GM19463 (cell line): Measurements from ENCODE around the gene TECPR2.
"Not testable (repeated sequence)": the region's sequence is repeated elsewhere in the genome, so short reads cannot be mapped to it uniquely, and the experiment has no call there.

Source experiments
- ATAC-seq: cut with Tn5 transposase; IDR thresholded peaks from one replicate; pipeline ENCODE4 v1.9.1; 2021; ENCODE audit warnings: mild to moderate bottlenecking, moderate library complexity; ENCODE audit not compliant: unreplicated experiment

Gene TECPR2

DNA sequence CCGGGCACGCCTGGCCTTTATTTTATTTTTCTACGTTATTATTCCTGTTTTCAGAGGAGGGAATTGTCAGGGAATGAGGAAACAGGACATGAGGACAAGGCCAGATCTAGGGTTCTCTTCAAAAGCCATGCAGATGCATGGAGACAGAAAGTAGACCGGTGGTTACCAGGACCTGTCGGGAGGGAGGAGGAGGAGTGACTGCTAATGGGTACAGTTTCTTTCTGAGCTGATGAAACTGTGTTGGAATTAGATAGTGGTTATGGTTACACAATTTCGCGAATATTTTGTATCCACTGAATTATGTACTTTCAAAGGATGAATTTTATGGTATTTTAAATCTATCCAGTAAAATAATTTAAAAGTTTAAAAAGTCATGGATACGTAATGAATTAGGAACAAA, 31.9 kb upstream of the TECPR2 start:
- no peak for ATAC-seq

- no peak for ATAC-seq
These were observed 29.4 kb upstream of the TECPR2 start for GRCh38 chr14:102333390-102333789.

DNA sequence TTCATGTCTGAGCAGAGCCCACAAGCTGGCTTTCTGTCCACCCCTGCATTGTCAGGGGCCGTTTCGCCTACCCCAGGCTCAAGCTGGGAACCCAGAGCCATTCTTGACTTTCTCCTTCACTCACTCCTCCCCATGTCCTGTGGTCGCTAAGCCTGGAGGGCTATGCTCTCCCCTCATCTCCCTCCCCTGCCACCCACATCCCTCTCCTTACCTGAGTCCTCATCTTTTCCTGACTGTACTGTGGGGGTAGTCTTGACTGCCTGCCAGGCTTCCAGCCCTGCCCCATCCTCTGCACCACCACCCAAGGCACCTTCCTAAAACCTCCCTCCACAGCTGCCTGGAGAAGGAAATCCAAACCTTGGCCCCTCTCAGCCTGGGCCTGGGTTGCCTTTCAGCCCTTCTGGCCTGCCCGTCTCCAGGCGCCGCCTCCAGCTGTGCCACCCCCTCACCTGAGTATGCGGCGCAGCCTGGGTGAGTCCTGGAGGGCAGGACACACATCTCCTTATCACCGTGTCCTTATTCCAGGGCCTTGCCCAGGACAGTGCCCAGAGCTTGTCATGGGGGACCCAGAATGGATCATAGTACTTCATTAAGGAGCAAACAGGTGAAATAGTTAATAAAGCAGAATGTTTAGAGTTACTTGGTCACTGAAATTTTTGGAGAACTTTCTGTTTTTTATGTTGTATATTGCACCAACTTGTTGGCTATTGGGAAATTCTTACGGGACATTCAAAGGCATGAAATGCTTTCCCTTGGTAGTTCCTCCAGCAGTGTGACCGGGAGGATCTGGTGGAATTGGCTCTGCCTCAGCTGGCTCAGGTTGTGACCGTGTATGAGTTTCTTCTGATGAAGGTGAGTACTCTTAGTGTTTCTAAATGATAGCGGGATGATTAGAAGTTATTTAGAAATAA, 28.7 kb upstream of the TECPR2 start:
- no peak for ATAC-seq

DNA sequence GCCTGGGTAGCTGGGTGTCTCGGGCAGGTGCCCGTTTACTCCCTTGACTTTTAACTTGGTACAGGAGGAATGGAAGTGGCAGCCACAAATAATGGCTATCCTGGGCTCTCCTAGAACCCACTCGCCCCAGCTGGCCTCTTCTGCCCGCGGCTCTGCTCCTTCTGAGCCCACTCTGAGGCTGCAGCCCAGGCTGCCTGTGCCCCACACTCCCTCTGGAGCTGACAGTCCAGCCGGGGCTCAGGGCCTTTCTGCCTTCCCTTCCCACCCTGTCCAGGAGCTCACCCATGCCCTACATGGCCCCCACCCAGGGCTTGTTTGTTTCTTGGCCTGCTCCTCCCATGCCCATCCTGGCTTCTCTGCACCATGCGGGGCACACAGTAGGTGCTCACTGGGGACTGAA, 27.6 kb upstream of the TECPR2 start:
- no peak for ATAC-seq

- no peak for ATAC-seq
These were observed 24.0 kb upstream of the TECPR2 start for GRCh38 chr14:102338724-102339123.

DNA sequence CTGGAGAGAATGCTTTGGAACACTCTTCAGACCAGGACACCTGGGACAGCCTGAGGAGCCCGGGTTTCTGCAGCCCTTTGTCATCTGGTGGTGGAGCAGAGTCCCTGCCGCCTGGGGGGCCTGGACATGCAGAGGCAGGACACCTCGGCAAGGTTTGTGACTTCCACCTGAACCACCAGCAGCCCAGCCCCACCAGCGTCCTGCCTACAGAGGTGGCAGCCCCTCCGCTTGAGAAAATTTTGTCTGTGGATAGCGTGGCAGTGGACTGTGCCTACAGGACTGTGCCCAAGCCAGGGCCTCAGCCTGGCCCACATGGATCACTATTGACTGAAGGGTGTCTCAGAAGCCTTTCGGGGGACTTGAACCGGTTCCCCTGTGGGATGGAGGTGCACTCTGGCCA, 21.2 kb upstream of the TECPR2 start:
- no peak for ATAC-seq

- ATAC-seq: no peak
These were observed 20.5 kb upstream of the TECPR2 start for GRCh38 chr14:102342238-102342637.

DNA sequence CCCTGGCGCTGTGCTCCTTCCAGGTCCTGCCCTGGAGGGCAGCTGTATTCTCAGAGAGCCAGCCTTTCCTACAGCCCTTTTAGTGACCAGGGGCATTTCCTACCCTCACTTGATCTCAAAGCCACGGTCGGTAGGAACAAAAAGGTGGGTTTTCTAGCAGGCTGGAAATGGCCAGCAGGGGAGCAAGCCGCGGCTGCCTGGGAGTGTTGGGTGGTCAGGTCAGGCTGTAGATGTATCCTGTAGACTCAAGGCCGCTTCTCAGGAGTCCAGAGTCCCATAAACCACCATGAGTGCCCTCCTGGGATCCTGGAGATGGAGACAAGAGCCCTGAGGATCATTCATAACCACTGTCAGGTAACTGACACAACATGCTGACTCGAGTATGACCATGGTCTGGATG, 18.7 kb upstream of the TECPR2 start:
- no peak for ATAC-seq

DNA sequence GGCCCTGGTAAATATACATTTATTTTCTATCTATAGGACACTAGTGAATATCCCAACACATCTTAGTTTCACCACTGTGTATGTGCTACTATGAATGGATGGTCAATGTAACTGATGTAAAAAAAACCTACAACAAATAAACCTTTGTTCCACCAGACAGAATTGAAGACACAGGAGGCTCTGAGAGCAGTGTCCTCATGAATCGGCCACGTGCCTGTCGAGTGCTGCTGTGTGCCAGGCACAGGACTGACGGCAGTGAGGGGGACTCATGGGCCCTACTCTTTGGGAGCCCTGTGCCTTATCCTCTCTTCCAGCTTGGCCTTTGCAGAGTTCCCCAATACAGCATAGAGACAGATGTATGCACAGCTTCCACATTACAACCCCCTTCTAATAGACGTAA, 18.3 kb upstream of the TECPR2 start:
- ATAC-seq: no peak

GRCh38 chr14:102345232-102345631, 17.5 kb upstream of the TECPR2 start:
- no peak for ATAC-seq

DNA sequence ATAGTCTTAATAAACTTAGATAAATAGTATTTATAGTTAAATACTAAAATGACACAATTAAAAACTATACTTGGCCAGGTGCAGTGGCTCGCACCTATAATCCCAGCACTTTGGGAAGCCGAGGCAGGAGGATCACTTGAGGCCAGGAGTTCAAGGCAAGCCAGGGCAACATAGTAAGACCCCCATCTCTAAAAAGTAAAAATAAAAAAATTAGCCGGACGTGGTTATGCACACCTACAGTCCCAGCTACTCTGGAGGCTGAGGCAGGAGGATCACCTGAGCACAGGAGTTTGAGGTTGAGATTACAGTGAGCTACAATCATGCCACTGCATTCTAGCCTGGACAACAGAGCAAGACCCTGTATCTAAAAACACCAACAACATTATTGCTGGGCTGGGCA, 16.1 kb upstream of the TECPR2 start:
- no peak for ATAC-seq

GRCh38 chr14:102348376-102348775, 14.4 kb upstream of the TECPR2 start:
- no peak for ATAC-seq

DNA sequence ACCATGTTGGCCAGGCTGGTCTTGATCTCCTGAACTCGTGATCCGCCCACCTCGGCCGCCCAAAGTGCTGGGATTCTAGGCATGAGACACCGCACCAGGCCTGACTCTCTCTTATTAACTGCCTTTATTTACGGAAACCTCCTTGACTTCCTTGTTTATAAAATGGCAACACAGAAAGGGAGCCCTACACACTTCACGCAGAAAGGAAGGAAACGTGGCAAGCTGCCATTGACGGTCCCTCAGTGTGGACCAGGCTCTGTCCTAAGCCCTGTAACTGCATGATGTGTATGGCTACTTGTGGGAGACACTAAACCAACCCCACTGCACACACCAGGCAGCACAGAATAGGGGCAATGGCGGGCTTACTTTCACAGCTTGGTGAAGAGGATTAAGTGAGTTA, 11.7 kb upstream of the TECPR2 start:
- no peak for ATAC-seq

- ATAC-seq: not testable (repeated sequence)
These were observed 11.1 kb upstream of the TECPR2 start for GRCh38 chr14:102351593-102351992.

DNA sequence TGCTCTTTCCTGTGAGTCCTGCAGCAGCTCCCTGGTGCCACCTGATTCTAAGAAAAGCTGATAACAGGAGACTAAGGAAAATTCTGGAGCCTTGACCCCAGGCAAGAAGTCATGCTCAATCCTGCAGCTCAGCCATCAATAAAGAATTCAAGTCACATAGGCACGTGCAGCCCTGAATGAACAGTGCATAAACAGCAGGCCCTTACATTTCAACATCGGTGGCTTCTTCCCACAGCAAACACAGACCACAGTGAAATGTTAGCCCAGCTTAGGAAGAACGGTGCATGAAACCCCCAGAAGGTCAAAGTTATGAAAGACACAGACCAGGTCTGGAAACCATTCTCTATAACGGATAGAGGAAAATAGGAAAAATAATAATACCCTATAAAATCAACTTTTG, 10.5 kb upstream of the TECPR2 start:
- ATAC-seq: no peak

DNA sequence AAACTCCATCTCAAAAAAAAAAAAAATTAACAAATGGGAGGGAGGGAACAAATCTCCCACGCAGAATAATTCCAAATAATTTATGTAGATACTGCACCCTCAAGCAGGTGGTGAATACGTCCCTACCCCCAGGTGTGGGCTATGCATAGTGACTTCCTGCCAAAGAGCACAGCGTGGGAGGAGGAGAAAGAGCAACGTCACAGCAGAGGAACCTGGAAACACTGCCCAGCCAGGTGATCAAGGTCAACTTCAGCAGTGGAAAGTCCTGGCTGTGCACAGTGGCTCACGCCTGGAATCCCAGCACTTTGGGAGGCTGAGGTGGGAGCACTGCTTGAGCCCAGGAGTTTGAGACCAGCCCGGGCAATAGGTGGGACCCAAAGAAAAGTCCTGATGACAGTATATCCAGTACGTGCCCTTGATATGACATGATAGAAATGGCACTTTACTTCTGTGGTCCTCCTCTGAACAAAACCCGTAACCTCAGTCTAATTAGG, 9.6 kb upstream of the TECPR2 start:
- no peak for ATAC-seq

GRCh38 chr14:102356280-102356679, 6.5 kb upstream of the TECPR2 start:
- ATAC-seq: no peak

DNA sequence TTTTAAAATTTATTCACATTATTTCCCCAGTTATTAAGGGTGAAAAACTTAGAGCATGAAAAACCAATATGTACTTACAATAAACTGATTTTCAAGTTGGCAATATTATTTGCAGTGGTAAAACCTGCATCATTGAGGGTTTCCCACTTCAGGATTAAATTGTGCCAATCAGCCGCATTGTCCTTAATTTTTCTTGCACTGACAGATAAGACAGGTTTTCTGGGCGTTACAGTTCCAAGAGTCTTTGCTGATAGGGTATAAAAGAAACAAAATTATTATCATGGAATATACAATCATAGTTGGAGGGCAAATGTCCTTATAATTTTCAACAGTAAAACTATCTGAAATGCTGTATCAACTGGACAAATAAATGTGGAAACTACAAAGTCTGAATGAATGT, 3.4 kb upstream of the TECPR2 start:
- no peak for ATAC-seq

DNA sequence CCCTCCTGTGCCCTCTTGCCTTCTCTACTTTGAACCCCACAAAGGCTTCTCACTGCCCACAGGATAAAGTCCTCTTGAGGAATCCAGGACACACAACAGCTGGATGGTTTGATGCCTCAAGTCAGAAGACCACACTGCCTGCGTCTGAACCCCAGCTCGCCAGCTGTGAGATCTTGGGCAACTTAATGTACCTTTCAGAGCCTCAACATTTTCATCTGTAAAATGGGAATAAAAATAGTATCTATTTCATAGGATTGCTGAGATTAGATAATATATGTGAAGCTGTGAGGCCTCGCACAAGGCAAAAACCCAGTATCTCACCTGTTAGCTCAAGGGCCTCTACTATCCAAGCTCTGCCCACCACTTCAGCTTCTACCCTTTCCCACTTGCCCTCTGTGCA, 2.4 kb upstream of the TECPR2 start:
- ATAC-seq: no peak

- ATAC-seq: peak; percentile 48
These were observed 657 bp upstream of the TECPR2 start for GRCh38 chr14:102362084-102362483.

DNA sequence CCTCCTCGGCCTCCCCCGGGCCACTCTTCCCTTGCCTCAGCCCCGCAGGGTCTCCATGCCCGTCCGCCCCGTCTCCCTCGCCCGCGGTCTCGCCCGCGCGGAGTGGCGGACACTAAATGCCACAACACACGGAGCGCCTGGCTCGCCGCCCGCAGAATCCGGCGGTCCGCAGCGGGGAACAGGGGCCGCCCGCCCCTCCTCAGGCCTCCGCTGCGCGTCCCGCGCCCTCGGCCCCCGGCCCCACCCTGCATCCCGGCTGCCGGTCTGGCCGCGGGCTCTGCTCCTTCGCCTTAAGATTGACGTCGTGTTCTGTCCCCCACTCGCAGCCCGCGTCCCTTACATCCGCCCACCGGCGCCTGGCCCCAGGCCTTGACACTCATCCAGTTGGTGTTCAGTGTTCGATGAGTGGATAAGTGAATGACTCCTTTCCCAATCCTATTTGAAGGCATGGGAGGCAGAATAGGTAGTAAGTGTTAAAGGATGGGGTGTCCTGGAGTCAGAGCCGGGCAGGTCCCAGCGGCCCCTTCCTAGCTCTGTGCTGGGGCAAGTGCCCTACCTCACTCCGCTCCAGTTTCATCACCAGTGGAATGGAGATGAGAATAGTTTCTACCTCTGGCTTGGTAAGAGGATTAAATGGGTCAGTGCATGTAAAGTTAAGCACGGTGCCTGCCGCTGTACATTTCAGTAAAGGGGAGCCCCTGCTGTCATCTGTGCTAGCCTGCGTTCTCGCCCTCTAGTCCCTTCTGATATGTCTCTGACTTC, 622 bp downstream of the TECPR2 start:
- ATAC-seq: peak; percentile 21

- ATAC-seq: no peak
These were observed 7.6 kb downstream of the TECPR2 start for GRCh38 chr14:102370305-102370809.
